CD4-positive, alpha-beta T cell treated with Interleukin-21 for 1 hour (primary cell): ENCODE measurements around the gene MRGPRG.
"Not testable (repeated sequence)": the region's sequence is repeated elsewhere in the genome, so short reads cannot be mapped to it uniquely, and the experiment has no call there.

Source experiments
- DNase-seq: peaks from one replicate; pipeline ENCODE4 v3.0.0-alpha.2; 2020

Gene MRGPRG

DNA sequence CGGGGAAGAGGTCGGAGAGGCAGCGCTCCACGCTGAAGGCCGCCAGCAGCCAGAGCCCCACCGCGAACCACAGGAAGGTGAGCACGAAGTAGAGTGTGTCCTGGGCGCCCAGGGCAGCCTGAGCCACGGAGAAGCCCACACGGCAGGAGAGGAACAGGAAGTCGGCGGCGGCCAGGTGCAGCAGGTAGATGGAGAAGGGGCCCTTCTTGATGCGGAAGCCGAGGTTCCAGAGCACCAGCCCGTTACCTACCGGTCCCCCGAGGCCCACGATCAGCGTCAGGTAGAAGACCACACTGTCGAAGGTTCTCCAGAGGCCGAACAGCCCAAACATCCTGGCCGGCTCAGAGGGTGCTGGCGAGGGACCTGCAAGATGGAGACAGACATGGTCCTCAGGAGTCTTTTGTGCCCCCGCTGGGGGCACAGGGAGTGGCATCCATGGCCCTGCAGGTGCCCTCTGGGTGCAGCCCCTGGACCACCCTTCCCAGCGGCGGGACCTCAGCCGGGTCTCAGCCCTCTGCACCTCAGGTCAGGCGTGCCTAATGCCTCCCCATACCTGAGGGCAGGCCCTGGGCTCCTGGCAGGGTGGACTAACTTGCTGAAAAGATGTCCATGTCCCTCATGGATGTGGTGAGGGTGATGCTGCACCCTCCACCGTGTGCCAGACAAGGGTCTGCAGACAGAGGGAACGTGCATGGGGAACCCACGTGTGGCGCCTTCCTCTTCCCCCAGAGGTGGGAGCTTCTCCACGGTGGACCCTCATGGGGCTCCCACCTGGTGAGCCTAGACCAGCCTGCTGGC lies at the start of gene MRGPRG:
Gene MRGPRG (minus strand): TSS at position 331 of the 798 bp plus-strand sequence. CDS start 0 bp downstream, at position 331.
- DNase-seq = no peak

DNA sequence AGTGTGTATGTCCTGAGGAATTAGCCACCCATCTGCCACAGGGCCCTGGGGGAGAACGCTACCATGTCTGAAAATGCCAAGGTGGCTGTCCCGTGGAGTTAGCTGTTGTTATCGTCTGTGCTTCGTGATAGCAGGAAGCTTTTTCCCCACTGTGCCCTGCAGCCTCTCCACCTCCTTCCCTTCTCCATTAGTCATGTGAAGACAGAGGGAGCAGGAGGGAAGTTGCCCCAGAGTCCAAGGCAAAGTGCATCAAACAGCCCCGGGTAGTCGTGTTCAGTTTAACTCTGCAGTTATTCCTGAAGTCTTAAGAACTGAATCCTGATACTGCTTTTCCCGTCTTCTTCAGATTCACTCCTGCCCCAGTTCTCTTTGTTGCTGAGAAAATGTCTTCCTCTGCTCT lies 43.9 kb upstream of the MRGPRG start:
- not testable (repeated sequence) for DNase-seq

GRCh38 chr11:3261831-3262230 lies 43.2 kb upstream of the MRGPRG start:
- not testable (repeated sequence) for DNase-seq

DNA sequence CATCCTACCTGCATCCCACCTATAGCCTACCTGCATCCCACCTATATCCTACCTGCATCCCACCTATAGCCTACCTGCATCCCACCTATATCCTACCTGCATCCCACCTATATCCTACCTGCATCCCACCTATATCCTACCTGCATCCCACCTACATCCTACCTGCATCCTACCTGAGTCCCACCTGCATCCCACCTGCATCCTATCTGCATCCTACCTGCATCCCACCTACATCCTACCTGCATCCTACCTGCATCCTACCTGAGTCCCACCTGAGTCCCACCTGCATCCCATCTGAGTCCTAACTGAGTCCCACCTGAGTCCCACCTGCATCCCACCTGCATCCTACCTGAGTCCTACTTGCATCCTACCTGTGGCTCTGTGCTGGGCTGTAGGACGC lies 38.9 kb upstream of the MRGPRG start:
- DNase-seq = not testable (repeated sequence)

DNA sequence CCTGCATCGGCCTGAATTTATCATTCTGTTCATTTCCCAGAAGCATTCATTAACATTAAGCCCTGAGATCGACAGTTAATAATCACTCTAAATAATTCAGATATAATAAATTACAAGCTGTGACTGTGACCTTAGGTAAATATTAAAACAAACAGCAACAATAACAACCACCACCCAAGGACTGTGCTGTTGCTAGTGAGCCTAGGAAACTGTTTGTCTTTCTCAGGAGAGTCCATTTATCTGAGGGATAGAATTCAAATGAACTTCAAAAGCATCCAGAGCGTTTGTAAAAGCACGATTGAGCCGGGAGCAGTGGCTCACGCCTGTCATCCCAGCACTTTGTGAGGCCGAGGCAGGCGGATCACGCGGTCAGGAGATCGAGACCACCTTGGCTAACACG lies 36.6 kb upstream of the MRGPRG start:
- DNase-seq = not testable (repeated sequence)

DNA sequence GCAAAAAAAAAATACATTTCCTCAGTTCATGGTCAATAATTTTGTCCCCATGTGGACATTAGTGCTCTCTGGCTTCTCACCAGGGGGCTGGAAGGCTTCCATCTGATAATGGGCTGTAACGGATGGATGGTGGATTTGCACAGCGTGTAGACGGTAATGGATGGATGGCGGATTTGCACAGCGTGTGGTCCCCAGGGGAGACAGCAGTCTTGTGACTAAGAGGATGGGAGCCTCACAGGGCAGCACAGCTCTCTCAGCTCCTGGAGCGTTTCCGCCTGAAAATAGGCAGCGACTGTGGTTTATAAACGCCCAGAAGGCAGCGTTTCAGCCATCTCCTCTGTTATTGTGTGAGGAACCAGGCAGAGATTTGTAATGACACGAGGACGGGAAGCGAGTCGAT lies 36.2 kb upstream of the MRGPRG start:
- DNase-seq = not testable (repeated sequence)

GRCh38 chr11:3245071-3245470 lies 26.5 kb upstream of the MRGPRG start:
- no peak for DNase-seq

DNA sequence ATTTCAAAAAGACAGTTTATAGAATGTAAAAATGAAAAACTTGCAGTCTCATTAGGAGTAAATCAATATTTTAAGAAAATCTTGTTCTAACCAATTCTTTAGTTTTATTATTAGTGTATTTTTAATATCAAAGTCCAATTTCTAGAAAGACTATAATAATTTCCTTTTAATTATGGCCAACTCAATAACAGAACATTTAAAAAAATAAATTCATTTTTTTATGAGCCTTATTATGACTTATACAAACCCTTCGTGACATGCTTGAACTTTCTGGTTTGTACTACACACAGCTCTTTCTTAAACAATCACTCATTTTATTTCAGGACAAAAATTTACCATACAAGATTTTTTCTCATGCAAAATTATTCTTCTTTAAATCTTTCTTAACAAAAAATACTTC lies 25.3 kb upstream of the MRGPRG start:
- DNase-seq = no peak

DNA sequence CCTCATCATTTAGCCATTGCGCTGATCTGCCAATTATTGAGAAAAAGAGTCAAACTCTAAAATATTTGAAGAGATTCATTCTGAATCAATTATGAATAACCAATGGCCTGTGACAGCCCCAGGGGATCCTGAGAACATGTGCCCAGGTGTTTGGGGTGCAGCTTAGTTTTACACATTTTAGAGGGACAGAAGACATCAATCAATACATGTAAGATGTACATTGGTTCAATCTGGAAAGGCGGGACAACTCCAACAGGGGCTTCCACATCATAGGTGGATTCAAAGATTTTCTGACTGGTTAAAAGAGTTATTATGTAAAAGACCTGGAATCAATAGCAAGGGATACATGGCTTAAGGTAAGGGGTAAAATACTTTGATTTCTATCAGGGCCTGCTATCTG lies 18.5 kb upstream of the MRGPRG start:
- no peak for DNase-seq

DNA sequence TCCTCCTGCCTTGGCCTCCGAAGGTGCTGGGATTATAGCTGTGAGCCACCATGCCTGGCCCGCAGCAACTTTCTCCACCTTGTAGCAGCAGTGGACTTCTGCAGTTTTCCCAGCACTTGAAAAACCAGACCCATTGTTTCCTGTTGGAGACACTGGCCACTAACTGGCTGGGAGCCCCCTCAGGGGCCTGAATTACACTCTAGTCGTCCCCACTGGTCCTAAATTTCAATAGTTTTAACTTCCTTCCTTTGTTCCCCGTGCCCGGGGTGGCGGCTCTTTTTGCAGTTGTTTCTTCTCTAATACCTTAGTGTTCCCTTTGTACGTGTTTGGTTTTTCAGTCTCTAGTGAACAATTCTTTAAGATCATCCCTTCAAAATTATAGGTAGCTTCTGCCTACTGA lies 16.2 kb upstream of the MRGPRG start:
- DNase-seq = no peak

GRCh38 chr11:3232956-3233355 lies 14.3 kb upstream of the MRGPRG start:
- no peak for DNase-seq

DNA sequence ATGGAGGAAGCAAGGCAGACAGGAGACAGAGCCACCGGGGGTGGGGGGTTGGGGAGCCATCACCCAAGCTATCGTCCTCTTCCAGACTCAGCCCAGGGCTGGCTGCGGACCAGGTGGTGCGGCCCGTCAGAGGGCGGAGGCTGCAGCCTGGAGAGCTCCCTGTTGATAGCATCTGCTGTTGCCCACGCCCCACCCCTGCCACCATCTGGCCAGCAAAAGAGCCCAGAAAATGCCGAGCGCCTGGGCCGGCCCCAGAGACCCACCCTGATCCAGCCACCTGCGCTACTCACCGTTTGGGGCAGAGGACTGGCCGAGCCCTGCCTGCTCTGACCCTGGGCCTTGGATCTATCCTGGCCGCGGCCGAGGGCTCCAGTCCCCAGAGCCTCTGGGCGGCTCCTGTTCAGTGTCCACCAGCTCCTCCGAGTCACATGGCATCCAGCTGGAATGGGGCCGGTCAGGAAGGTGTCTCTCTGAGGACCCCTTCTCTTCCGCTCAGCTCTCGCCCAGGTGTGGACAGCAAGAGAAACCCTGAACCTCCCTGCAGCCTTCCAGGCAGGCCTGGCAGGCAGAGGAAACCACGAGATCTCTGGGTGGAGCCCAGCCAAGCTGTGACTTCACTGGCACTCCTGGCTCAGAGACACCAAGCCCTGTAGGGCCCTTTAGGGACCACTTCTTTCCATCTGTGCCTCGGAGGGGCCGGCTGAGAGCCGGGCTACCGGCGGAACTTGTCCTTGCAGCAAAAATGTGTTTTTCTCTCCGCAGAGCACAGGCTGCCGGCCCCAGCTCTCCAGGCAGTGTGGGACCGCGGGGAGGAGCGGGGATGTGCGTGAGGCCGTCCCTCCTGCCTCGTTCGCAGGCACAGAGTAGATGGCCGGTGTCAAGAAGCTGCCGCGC lies 13.5 kb upstream of the MRGPRG start, which contains the start of gene MRGPRE:
Gene MRGPRE (minus strand): TSS at position 567 of the 894 bp plus-strand sequence. CDS start 3,618 bp downstream, outside the sequence.
- no peak for DNase-seq

DNA sequence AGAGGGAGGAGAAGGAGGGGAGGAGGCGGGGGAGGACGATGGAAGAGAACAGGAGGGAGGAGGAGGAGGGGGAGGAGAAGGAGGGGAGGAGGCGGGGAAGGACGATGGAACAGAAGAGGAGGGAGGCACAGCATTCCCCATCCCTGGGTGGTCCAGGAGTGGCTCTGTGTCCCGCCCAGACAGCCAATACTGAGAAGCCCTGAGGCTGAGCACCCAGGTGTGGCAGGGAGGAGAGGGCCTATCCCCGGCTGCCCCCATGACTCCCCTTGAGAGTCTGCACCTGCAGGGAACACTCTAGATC lies 12.9 kb upstream of the MRGPRG start:
- DNase-seq = no peak

DNA sequence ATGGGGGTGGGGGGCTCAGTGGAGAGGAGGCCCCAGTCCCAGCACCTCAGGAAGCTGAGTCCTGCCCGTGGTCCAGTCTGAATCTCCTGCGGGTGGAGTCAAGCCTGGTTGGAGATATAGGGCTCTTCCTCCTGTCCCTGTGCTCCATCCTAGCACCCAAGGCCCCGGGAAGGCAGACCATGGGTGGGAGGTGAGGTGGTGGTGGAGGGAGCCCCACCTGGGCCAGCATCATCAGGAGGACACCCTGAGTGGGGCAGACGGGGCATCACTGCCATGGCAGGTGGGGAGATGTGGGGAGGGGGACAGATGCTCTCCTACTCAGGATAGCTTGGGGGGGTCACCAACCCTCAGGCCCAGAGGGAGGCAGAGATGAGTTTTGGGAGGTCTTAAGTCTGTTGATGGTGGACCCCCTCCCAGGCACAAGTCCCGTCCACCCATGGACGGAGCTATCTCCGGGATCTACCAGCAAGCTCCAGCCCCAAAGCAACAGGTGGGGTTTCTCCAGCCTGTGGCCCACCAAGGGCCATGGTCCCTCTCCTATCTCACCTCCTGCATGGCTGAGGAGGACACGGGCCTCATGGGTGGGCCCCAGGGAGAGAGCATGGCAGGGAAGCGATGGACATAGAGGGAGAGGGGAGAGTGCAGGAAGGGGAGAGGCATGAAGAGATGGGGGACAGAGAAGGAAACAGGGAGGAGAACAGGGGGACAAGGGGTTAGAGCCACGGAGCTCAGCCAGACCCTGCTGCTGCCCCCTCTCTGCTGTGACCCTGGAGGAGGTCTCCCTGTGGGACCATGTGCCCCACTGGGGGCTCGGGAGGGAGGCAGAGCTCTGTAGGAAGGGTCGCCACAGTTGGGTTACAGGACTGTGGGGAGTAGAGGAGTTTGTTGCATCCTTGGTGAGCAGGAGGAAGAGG lies 12.3 kb upstream of the MRGPRG start:
- no peak for DNase-seq

- no peak for DNase-seq
These were observed 11.3 kb upstream of the MRGPRG start for GRCh38 chr11:3229673-3230630.

- no peak for DNase-seq
These were observed 9.8 kb upstream of the MRGPRG start for GRCh38 chr11:3228445-3228829.

- no peak for DNase-seq
These were observed 9.2 kb upstream of the MRGPRG start for GRCh38 chr11:3227568-3228444.

DNA sequence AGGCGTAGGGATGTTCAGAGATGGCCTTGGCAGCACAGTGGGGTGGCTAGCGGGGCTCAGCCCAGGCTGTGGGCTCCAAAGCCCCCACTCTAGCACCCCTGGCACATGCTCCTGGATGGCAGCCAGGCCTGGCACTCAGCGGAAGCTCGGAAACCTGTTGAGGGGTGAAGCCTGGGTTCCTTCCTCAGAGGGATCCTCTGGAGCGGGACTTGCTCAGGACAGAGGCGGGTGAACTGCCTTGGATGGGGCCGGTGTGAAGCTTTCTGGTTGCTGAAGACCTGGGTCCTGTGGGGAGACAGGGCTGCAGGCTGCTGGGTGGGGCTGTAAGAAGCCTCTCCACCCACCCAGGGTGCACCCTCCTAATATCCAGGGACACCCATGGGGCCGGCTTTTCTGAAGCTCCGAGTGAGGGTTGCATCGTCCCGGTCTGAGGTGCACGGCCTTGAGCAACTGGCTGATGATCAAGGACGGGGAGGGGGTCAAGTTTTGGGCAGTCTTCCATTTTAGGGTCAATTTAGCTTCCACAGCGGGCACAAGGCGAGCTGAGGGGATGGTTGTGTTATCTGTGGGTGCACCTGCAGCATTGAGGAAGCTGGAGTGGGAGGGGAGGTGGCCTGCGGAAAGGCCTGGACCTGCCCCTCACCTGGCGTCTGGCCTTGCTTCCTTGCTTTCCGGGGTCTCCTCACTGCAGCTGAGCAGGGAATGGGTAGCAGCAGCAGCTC lies 8.4 kb upstream of the MRGPRG start:
- no peak for DNase-seq

DNA sequence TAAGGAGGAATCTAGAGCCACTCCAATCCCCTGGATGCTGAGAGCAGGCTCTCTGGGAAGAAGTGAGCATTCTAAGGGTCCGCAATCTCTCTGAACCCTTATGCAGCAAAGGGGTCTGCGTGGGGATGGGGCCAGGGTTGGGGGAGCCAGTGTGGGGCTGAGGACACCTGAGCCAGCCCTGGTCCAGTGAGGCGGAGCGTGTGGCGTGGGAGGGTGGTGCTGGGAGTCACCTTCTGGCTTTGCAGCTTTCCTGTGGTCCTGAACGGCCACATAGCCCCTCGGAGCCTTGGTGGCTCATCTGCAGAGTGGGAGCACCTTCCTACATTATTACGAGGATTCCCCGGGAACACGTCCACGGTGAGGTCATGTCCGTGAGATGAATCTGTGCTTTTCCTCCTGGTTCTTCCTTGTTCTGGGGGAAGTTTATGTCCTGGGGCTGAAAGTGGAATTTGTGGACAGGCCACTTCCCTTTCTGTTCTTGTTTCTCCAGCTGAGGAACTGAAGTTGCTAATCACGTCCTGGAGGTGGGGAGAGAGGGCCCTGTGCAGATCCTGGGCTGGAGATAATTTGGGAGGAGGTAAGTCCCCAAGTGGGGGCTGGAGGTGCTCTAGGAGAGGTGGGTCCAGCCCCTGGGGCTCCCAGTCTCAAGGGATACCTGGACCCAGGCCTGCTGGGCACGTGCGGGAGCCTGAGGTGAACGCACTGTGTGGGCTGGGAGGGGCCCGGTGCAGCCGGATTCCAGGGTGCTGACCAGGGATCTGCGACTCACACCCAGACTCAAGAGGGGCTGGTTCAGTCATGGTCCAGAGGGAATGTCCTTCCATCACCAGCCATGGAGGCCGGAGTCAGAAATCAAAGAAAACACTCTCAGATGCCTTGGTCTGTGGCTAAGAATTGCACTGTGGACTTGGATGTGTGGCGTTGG lies 7.5 kb upstream of the MRGPRG start:
- no peak for DNase-seq
